Sigmoid colon (tissue), 3 donors: ENCODE data around the gene IL1R1.

Experiments used
- POLR2A ChIP-seq, 2 donors: fragments of 450-650 bp; IDR thresholded peaks; one replicate each; pipeline ENCODE4 v1.6.1; 2016; ENCODE audit warnings: antibody characterized with exemption in 2 of 2, mild to moderate bottlenecking in 2 of 2, moderate library complexity in 2 of 2
- TF ChIP-seq, protein P1 (sequence below), 4 experiments: fragments of 450-650 bp in 3 of 4; fragments of 200-600 bp in 1 of 4; IDR thresholded peaks; one replicate each; pipeline ENCODE4 v1.5.1; 2016 to 2019; ENCODE audit warnings: antibody characterized with exemption in 4 of 4, mild to moderate bottlenecking in 3 of 4, moderate library complexity in 2 of 4

DNA sequence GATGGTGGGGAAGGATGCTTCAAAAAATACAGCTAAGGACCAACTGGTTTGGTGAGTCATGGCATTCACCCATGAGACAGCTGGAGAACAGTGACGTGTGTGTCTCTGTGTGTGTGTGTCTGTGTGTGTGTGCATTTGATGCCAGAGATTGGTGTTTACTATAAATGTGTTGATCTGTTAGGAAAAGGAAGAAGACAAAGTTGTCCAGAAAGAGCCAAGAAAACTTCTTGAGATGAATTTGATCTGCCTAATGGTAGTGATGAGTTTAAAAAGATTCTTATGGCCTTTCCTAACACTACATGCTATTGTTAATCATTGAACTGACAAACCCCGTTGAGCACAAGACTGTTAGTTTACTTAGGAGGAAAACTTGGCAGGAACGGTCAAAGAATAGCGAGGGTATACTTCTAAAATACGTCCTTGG, 36.4 kb upstream of the IL1R1 start:
- TF ChIP-seq, protein P1, sequence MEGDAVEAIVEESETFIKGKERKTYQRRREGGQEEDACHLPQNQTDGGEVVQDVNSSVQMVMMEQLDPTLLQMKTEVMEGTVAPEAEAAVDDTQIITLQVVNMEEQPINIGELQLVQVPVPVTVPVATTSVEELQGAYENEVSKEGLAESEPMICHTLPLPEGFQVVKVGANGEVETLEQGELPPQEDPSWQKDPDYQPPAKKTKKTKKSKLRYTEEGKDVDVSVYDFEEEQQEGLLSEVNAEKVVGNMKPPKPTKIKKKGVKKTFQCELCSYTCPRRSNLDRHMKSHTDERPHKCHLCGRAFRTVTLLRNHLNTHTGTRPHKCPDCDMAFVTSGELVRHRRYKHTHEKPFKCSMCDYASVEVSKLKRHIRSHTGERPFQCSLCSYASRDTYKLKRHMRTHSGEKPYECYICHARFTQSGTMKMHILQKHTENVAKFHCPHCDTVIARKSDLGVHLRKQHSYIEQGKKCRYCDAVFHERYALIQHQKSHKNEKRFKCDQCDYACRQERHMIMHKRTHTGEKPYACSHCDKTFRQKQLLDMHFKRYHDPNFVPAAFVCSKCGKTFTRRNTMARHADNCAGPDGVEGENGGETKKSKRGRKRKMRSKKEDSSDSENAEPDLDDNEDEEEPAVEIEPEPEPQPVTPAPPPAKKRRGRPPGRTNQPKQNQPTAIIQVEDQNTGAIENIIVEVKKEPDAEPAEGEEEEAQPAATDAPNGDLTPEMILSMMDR (IDR thresholded peaks at IDR 0.05): no peak
- TF ChIP-seq POLR2A (IDR thresholded peaks at IDR 0.05): no peak
